Measurements from ENCODE around the gene PRKAR2B. TPM values are rescaled to one million over a fixed set of nuclear protein-coding genes. Genes with fewer than 3 reads are reported as not detected.

PRKAR2B gene
- polyA plus RNA-seq, 2 donors: 2.9 to 6.5 TPM

DNA sequence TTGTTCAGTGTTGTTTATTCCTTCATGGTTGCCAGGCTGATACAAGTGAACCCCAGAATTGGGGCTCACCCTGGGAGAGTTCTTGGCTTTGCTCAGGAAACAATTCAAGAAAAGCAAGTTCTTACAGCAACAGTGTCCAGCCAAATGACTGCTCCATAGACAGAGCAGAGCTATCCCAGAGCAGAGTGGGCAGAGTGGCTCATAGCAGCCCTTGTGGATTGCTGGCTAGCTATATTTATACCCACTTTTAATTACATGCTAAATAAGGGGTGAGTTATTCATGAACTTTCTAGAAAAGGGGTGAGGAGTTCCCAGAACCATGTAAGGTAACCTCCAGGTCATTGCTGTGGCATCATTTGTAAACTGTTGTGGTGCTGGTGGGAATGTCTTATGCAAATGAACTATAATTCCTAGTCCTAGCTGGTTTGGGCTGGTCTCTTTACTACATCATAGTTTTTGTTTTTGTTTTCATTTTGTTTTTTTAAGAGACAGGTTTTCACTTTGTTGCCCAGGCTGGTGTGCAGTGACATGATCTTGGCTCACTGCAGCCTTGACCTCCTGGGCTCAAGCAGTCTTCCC lies 64.4 kb downstream of the PRKAR2B start:
- no peaks in the 10 kb centered on the region for H3K4me1 ChIP-seq (ENCODE audit: control insufficient read depth in 2 of 2, insufficient read depth in 2 of 2, low read length in 1 of 2)

DNA sequence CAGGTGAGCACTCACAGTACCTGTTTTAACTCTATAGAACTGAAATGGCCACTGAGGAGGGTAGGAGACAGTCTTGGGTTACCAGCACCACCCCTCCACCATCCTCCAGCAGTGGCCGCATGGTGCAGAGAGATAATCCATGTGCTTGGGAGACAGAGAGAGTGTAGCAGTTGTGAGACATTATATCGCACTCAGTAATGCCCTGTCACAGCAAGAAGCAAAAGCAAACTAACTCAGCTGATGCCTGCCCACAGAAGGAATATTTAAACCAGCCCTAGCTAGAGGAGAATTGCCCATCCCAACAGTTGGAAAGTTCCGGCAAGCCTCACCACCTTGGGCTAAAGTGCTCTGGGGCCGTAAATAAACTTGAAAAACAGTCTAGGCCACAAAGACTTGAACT lies 65.5 kb downstream of the PRKAR2B start:
- Histone ChIP-seq H3K27me3 (ENCODE audit: control insufficient read depth in 1 of 2, insufficient read depth in 2 of 2, low read length in 2 of 2) (no peaks in the 10 kb centered on the region), H3K27ac (ENCODE audit: low read depth in 2 of 2, low read length in 1 of 2) (no peak overlapping the region), H3K9me3 (ENCODE audit: control insufficient read depth in 2 of 2, insufficient read depth in 1 of 2, low read depth in 1 of 2, low read length in 1 of 2) (no peaks in the 10 kb centered on the region), H3K36me3 (ENCODE audit: control insufficient read depth in 2 of 2, insufficient read depth in 2 of 2, low read length in 1 of 2) (no peaks in the 10 kb centered on the region), H3K4me3 (ENCODE audit: low read depth in 1 of 2, low read length in 2 of 2) (no peak overlapping the region), H3K4me1 (ENCODE audit: control insufficient read depth in 2 of 2, insufficient read depth in 2 of 2, low read length in 1 of 2) (no peaks in the 10 kb centered on the region)
- 96 to 98% methylated on average over 4 of the region's 4 CpGs for WGBS, 2 donors

More for the DNA sequence above, 64.4 kb downstream of the PRKAR2B start:
- Histone ChIP-seq H3K4me3 (ENCODE audit: low read depth in 1 of 2, low read length in 2 of 2) (no peak overlapping the region), H3K27me3 (ENCODE audit: control insufficient read depth in 1 of 2, insufficient read depth in 2 of 2, low read length in 2 of 2) (no peaks in the 10 kb centered on the region), H3K36me3 (ENCODE audit: control insufficient read depth in 2 of 2, insufficient read depth in 2 of 2, low read length in 1 of 2) (no peaks in the 10 kb centered on the region), H3K27ac (ENCODE audit: low read depth in 2 of 2, low read length in 1 of 2) (no peak overlapping the region), H3K9me3 (ENCODE audit: control insufficient read depth in 2 of 2, insufficient read depth in 1 of 2, low read depth in 1 of 2, low read length in 1 of 2) (no peaks in the 10 kb centered on the region)

DNA sequence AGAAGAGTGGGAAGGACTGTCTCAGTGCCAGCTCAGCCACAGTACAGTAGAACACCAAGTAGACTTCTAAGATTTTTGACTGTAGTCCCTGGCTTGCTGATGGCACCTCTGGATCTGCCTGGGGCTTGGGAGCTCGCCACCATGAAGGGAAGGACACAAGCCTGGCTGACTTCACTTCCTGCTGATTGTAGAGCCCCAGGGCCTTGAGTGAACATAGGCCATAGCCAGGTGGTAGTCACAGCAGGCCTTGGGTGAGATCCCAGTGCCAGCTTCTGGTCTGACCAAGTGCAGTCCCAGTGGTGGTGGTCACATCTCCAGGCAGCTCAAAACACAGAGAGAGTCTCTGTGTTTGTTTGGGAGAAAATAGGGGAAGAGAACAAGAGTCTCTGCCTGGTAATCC lies 66.7 kb downstream of the PRKAR2B start:
- Histone ChIP-seq H3K4me1 (ENCODE audit: control insufficient read depth in 2 of 2, insufficient read depth in 2 of 2, low read length in 1 of 2) (no peaks in the 10 kb centered on the region), H3K36me3 (ENCODE audit: control insufficient read depth in 2 of 2, insufficient read depth in 2 of 2, low read length in 1 of 2) (no peaks in the 10 kb centered on the region), H3K27me3 (ENCODE audit: control insufficient read depth in 1 of 2, insufficient read depth in 2 of 2, low read length in 2 of 2) (no peaks in the 10 kb centered on the region), H3K4me3 (ENCODE audit: low read depth in 1 of 2, low read length in 2 of 2) (no peak overlapping the region), H3K27ac (ENCODE audit: low read depth in 2 of 2, low read length in 1 of 2) (no peak overlapping the region), H3K9me3 (ENCODE audit: control insufficient read depth in 2 of 2, insufficient read depth in 1 of 2, low read depth in 1 of 2, low read length in 1 of 2) (no peaks in the 10 kb centered on the region)
- 72 to 79% methylated on average over 1 of the region's 1 CpG for WGBS, 2 donors

DNA sequence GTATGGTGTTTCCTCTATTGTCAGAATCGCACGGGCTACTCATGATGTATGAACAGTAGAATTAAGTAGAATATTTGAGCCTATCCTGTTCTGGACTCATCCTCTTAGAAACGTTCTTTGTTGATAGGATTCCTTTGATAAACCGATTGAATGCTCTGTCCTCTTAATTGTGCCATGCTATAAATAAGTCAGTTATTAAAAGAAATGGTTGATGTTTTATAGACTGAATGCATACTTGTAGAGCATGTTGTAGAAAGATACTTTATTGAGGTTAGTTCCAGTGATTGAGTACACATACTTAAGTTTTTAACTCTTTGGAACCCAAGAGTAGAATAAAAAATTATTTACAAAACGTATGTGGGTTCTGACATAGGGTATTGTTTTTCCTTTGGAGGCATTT lies 69.4 kb downstream of the PRKAR2B start:
- Histone ChIP-seq H3K36me3 (ENCODE audit: control insufficient read depth in 2 of 2, insufficient read depth in 2 of 2, low read length in 1 of 2) (no peaks in the 10 kb centered on the region), H3K27ac (ENCODE audit: low read depth in 2 of 2, low read length in 1 of 2) (no peak overlapping the region), H3K27me3 (ENCODE audit: control insufficient read depth in 1 of 2, insufficient read depth in 2 of 2, low read length in 2 of 2) (no peaks in the 10 kb centered on the region), H3K4me1 (ENCODE audit: control insufficient read depth in 2 of 2, insufficient read depth in 2 of 2, low read length in 1 of 2) (no peaks in the 10 kb centered on the region), H3K4me3 (ENCODE audit: low read depth in 1 of 2, low read length in 2 of 2) (no peak overlapping the region), H3K9me3 (ENCODE audit: control insufficient read depth in 2 of 2, insufficient read depth in 1 of 2, low read depth in 1 of 2, low read length in 1 of 2) (no peaks in the 10 kb centered on the region)
- 69 to 78% methylated on average over 5 of the region's 5 CpGs for WGBS, 2 donors

DNA sequence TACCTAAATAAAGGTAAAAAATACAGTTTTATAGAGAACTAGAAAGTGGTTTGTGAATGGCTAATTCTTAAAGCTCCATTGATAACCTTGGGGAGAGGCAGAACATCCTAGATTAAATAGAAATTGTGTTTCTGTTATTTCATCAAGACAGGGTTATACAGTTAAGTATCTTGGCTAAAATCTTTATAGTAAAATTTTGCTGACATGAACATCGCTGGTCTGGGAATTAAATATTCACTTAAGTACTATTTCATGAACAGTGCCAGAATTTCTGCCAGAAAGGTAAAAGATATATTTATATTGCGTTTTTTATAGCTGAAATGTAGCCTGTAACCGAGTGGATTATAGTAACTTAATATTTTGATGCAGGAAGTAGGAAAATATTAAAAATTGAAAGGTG lies 70.6 kb downstream of the PRKAR2B start:
- Histone ChIP-seq H3K4me3 (ENCODE audit: low read depth in 1 of 2, low read length in 2 of 2) (no peak overlapping the region), H3K36me3 (ENCODE audit: control insufficient read depth in 2 of 2, insufficient read depth in 2 of 2, low read length in 1 of 2) (no peaks in the 10 kb centered on the region), H3K27me3 (ENCODE audit: control insufficient read depth in 1 of 2, insufficient read depth in 2 of 2, low read length in 2 of 2) (no peaks in the 10 kb centered on the region), H3K4me1 (ENCODE audit: control insufficient read depth in 2 of 2, insufficient read depth in 2 of 2, low read length in 1 of 2) (no peaks in the 10 kb centered on the region), H3K9me3 (ENCODE audit: control insufficient read depth in 2 of 2, insufficient read depth in 1 of 2, low read depth in 1 of 2, low read length in 1 of 2) (no peaks in the 10 kb centered on the region), H3K27ac (ENCODE audit: low read depth in 2 of 2, low read length in 1 of 2) (no peak overlapping the region)
- WGBS, 2 donors: 77 to 84% methylated on average over 3 of the region's 3 CpGs

DNA sequence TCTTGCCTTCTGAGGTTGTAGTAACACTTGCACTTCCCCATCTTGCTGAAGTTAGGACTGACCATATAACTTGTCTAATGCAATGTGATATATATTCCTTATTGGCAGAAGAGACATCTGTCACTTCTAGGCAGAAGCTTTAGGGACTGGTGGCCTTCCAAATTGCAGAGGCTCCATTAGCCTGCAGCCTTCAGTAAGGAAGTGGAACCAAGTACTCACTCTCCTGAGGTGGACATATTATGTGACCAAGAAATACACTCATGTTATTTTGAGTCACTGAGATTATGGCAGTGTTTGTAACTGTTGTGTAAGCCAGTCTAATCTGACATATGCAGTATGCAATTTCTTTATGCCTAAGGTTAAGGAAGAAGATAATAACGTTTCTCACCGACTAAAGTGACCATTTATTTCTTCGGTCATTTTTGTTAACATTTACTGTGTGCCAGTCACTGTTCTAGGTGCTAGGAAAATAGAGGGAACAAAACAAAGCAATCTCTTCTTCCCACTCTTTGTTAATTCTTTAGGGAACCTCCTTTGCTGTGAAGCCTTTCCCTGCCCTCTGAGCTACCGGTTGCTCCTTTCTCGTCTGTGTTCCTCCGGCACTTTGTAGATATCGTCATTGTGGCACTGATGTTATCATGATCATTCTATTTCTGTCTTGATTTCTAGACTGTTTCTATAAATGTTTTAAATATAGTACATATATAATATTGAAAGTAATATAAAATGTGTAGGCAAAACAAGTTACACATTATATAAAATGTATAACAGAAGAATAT lies 71.4 kb downstream of the PRKAR2B start:
- Histone ChIP-seq H3K4me1 (ENCODE audit: control insufficient read depth in 2 of 2, insufficient read depth in 2 of 2, low read length in 1 of 2) (no peaks in the 10 kb centered on the region), H3K27me3 (ENCODE audit: control insufficient read depth in 1 of 2, insufficient read depth in 2 of 2, low read length in 2 of 2) (no peaks in the 10 kb centered on the region), H3K36me3 (ENCODE audit: control insufficient read depth in 2 of 2, insufficient read depth in 2 of 2, low read length in 1 of 2) (no peaks in the 10 kb centered on the region), H3K4me3 (ENCODE audit: low read depth in 1 of 2, low read length in 2 of 2) (no peak overlapping the region), H3K9me3 (ENCODE audit: control insufficient read depth in 2 of 2, insufficient read depth in 1 of 2, low read depth in 1 of 2, low read length in 1 of 2) (no peaks in the 10 kb centered on the region), H3K27ac (ENCODE audit: low read depth in 2 of 2, low read length in 1 of 2) (no peak overlapping the region)
- WGBS, 2 donors: 87 to 88% methylated on average over 7 of the region's 7 CpGs

DNA sequence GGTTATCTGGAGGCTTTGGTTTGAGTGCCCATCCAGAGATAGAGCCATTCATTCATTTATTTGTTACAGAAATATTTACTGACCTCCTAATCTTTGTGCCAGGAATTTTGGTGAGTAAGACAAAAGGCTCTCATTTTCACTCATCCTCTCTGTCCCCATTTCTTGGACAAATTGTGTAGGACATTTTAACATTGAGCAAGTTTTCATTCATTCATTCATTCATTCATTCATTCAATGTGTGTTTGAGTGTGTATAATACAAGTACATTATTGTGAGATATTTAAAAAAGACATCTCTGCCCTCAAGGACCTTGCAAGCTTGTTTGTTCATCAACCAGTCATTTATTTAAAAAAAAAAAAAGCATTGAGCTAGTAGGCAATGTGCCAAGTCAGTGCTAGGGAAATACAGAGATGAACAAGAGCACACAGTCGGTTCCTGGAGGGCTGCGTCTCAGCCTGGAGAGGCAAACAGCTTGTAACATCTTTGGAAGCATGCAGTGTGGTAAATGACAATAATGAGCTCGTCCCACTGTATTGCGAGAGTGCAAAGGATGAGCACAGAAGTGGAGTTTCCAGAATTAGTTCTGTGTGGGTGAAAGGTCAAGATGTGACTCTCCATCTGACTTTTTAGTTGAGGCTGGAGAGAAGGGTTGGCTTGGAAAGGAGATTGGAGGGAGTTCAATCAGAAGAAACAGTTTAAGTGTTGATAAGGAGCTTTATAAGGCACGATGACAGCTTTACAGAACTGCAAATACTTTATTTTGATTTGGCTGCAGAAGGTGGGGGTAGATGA lies 73.8 kb downstream of the PRKAR2B start:
- 49 to 54% methylated on average over 5 of the region's 5 CpGs for WGBS, 2 donors
- Histone ChIP-seq H3K4me3 (ENCODE audit: low read depth in 1 of 2, low read length in 2 of 2) (no peak overlapping the region), H3K9me3 (ENCODE audit: control insufficient read depth in 2 of 2, insufficient read depth in 1 of 2, low read depth in 1 of 2, low read length in 1 of 2) (no peaks in the 10 kb centered on the region), H3K36me3 (ENCODE audit: control insufficient read depth in 2 of 2, insufficient read depth in 2 of 2, low read length in 1 of 2) (no peaks in the 10 kb centered on the region), H3K27me3 (ENCODE audit: control insufficient read depth in 1 of 2, insufficient read depth in 2 of 2, low read length in 2 of 2) (no peaks in the 10 kb centered on the region), H3K4me1 (ENCODE audit: control insufficient read depth in 2 of 2, insufficient read depth in 2 of 2, low read length in 1 of 2) (no peaks in the 10 kb centered on the region), H3K27ac (ENCODE audit: low read depth in 2 of 2, low read length in 1 of 2) (no peak overlapping the region)

DNA sequence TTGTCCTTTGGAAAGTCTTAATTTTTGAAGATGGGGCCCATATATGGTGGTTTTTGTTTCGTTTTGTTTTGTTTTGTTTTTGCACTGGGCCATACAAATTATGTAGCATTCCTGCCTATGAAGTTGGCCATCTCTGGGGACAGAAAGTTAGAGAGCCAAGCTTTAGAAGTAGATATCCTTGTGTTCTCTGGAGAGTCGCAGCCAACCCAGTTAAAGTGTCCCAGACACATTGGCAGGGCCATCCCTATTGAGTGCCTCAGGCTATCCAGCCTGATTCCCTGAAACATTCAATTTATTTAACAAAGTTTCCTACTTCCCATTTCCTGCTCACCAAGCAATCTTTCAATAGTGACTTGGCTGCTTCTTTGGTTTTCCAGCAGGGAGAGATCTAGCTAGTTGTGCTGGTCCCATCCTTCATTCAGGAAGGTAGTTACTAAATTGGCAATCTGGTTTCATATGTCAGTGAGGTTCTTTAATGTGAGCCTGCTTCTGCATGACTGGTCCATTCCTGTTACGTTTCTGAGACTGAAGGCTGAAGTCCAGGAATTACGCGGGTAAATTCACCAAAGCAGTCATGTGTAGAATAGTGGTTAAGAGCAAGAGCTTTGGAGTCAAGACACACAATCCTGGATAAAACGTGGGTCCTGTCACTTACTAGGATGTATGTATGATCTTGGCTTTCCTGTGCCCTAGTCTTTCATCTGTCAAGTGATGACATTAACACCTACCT lies 75.0 kb downstream of the PRKAR2B start:
- Histone ChIP-seq H3K36me3 (ENCODE audit: control insufficient read depth in 2 of 2, insufficient read depth in 2 of 2, low read length in 1 of 2) (no peaks in the 10 kb centered on the region), H3K27me3 (ENCODE audit: control insufficient read depth in 1 of 2, insufficient read depth in 2 of 2, low read length in 2 of 2) (no peaks in the 10 kb centered on the region), H3K9me3 (ENCODE audit: control insufficient read depth in 2 of 2, insufficient read depth in 1 of 2, low read depth in 1 of 2, low read length in 1 of 2) (no peaks in the 10 kb centered on the region), H3K27ac (ENCODE audit: low read depth in 2 of 2, low read length in 1 of 2) (no peak overlapping the region), H3K4me1 (ENCODE audit: control insufficient read depth in 2 of 2, insufficient read depth in 2 of 2, low read length in 1 of 2) (no peaks in the 10 kb centered on the region), H3K4me3 (ENCODE audit: low read depth in 1 of 2, low read length in 2 of 2) (no peak overlapping the region)
- 86% methylated on average over 6 of the region's 6 CpGs for WGBS, 2 donors

DNA sequence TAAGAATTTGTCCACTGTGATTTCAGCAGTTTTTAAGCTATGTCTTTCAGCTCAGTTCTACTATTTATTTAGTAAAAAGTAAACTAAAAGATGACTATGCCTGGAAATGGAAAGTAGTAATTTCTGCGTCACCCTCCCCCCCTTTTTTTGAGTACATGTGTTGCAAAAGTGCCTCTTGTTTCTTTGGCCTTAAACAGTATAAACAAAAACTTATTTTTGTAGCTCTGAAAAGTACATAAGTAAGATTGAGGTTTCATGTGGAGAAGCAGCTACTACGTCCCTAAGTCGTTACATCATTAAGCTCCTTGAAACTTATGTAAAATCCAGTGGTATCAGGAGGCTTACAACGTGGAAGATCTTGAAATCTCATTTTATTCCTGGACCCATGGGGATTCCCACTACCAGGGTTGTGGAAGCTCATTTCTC lies 78.0 kb downstream of the PRKAR2B start:
- H3K27ac ChIP-seq (ENCODE audit: low read depth in 2 of 2, low read length in 1 of 2): no peak overlapping the region
- no peaks in the 10 kb centered on the region for H3K9me3 ChIP-seq (ENCODE audit: control insufficient read depth in 2 of 2, insufficient read depth in 1 of 2, low read depth in 1 of 2, low read length in 1 of 2)
- no peaks in the 10 kb centered on the region for H3K4me1 ChIP-seq (ENCODE audit: control insufficient read depth in 2 of 2, insufficient read depth in 2 of 2, low read length in 1 of 2)
- no peaks in the 10 kb centered on the region for H3K36me3 ChIP-seq (ENCODE audit: control insufficient read depth in 2 of 2, insufficient read depth in 2 of 2, low read length in 1 of 2)
- 31 to 43% methylated on average over 4 of the region's 4 CpGs for WGBS, 2 donors
- H3K27me3 ChIP-seq (ENCODE audit: control insufficient read depth in 1 of 2, insufficient read depth in 2 of 2, low read length in 2 of 2): no peaks in the 10 kb centered on the region
- no peak overlapping the region for H3K4me3 ChIP-seq (ENCODE audit: low read depth in 1 of 2, low read length in 2 of 2)
